ENCODE measurements around the gene CCDC78. TPM values are rescaled to one million over a fixed set of nuclear protein-coding genes. Genes with fewer than 3 reads are reported as not detected.

CCDC78 gene
- polyA plus RNA-seq, 1 donor = 1.4 TPM

DNA sequence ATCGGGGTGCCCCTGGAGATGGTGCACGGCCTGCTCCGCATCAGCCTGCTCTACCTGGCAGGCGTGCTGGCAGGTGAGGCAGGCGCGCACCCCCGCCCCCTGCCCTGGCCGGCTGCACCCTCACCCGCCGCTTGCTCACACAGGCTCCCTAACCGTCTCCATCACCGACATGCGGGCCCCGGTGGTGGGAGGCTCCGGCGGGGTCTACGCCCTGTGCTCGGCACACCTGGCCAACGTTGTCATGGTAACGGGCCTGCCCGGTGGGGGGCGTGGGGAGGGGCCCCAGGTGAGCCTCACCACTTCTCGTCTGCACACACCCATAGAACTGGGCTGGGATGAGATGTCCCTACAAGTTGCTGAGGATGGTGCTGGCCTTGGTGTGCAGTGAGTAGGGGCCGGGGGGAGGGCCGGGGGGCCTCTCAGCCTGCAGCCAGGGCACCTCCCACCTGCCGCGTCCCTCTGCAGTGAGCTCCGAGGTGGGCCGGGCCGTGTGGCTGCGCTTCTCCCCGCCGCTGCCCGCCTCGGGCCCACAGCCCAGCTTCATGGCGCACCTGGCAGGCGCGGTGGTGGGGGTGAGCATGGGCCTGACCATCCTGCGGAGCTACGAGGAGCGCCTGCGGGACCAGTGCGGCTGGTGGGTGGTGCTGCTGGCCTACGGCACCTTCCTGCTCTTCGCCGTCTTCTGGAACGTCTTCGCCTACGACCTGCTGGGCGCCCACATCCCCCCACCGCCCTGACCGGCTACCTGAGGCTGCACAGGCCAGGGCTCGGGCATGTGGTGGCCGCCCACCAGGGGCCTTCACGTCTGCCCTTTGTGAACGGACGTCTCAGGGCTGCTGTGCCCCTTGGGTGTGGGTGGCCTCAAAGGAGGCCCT is 48.7 kb downstream of the CCDC78 start:
- DNase-seq = no peak

GRCh38 chr16:676913-677312 is 49.3 kb downstream of the CCDC78 start:
- DNase-seq = no peak

- no peak for DNase-seq
Measured at GRCh38 chr16:676565-676902, 49.7 kb downstream of the CCDC78 start.

GRCh38 chr16:675884-676564 is 50.2 kb downstream of the CCDC78 start:
- no peak for DNase-seq

DNA sequence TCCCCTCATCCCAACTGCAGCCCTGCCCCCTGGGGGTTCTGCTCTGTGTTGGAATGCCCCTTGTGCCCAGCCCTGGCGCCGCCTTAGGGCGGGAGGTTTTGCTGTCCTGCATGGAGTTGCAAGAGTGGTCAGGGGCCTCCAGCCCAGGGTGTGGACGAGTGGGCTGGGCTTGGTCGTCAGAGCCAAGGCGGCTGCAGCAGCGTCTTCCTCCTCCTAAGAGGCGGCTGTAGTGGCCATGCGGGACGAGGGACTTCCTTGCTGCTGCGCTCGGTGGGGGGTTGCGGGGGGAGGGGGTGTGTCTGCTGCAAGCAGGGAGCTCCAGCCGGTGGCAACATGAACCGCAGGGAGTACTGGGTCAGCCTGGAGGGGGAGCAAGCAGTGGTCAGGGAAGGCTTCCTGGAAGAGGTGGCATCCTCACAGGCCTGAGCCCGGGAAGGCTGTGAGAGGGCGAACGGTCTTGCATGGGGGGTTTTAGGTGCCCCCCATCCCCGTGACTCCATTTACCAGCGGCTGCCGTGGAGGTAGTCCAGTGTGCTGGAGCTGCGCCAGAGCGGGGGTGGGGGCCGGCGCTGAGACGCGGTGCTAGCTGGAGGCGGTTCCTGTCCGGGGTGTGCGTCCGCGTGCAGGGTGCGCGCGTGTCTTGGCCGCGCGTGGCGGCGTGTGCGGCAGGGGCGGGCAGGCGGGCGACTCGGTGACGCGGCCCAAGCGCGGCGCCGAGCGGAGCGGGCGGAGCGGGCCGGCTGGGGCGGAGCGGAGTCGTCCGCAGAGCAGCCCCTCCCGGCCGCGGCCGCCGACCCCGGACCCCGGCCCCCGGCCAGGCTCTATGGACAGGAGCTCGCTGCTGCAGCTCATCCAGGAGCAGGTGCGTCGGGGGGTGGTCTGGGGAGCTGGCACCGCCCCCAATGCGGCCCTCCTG is 51.0 kb downstream of the CCDC78 start, which contains the start of gene RHBDL1:
Gene RHBDL1, plus strand, starts transcription at position 704 of the 916 bp plus-strand sequence. Its CDS starts 120 bp downstream, at position 824.
- DNase-seq = no peak

- no peak for DNase-seq
Measured at GRCh38 chr16:674214-674881, 51.9 kb downstream of the CCDC78 start.

- DNase-seq = no peak
Measured at GRCh38 chr16:673399-673991, 52.7 kb downstream of the CCDC78 start.

- DNase-seq = no peak
Measured at GRCh38 chr16:672851-673250, 53.4 kb downstream of the CCDC78 start.

Other genes starting within 250 kb of the CCDC78 start
- 31.7 TPM for gene CAPN15, start 198.7 kb downstream of the CCDC78 start, polyA plus RNA-seq (ENCODE audit: insufficient read length)
- 0.14 TPM for gene PRR35, start 166.0 kb downstream of the CCDC78 start, polyA plus RNA-seq (ENCODE audit: insufficient read length)
- 1.4 TPM for gene NHLRC4, start 159.4 kb downstream of the CCDC78 start, polyA plus RNA-seq (ENCODE audit: insufficient read length)
- 21.3 TPM for gene PIGQ, start 156.5 kb downstream of the CCDC78 start, polyA plus RNA-seq (ENCODE audit: insufficient read length)
- 15.4 TPM for gene RAB40C, start 136.4 kb downstream of the CCDC78 start, polyA plus RNA-seq (ENCODE audit: insufficient read length)
- 0.80 TPM for gene WFIKKN1, start 95.5 kb downstream of the CCDC78 start, polyA plus RNA-seq (ENCODE audit: insufficient read length)
- 47.8 TPM for gene METTL26, start 90.1 kb downstream of the CCDC78 start, polyA plus RNA-seq (ENCODE audit: insufficient read length)
- 17.6 TPM for gene MCRIP2, start 84.6 kb downstream of the CCDC78 start, polyA plus RNA-seq (ENCODE audit: insufficient read length)
- gene WDR90, start 77.1 kb downstream of the CCDC78 start, polyA plus RNA-seq (ENCODE audit: insufficient read length) = 16.9 TPM
- 68.7 TPM for gene RHOT2, start 58.3 kb downstream of the CCDC78 start, polyA plus RNA-seq (ENCODE audit: insufficient read length)
- gene RHBDL1, start 50.8 kb downstream of the CCDC78 start, polyA plus RNA-seq (ENCODE audit: insufficient read length) = 1.8 TPM
- 94.0 TPM for gene STUB1, start 46.0 kb downstream of the CCDC78 start, polyA plus RNA-seq (ENCODE audit: insufficient read length)
- 33.9 TPM for gene JMJD8, start 42.1 kb downstream of the CCDC78 start, polyA plus RNA-seq (ENCODE audit: insufficient read length)
- gene WDR24, start 36.0 kb downstream of the CCDC78 start, polyA plus RNA-seq (ENCODE audit: insufficient read length) = 9.6 TPM
- 0.52 TPM for gene FBXL16, start 20.6 kb downstream of the CCDC78 start, polyA plus RNA-seq (ENCODE audit: insufficient read length)
- gene METRN, start 11.3 kb downstream of the CCDC78 start, polyA plus RNA-seq (ENCODE audit: insufficient read length) = 29.2 TPM
- gene ANTKMT, start 5.3 kb downstream of the CCDC78 start, polyA plus RNA-seq (ENCODE audit: insufficient read length) = 15.2 TPM
- gene HAGHL, start 663 bp upstream of the CCDC78 start, polyA plus RNA-seq (ENCODE audit: insufficient read length) = 3.0 TPM
- 17.1 TPM for gene CIAO3, start 14.6 kb upstream of the CCDC78 start, polyA plus RNA-seq (ENCODE audit: insufficient read length)
- 0.97 TPM for gene MSLN, start 34.3 kb upstream of the CCDC78 start, polyA plus RNA-seq (ENCODE audit: insufficient read length)
- gene RPUSD1, start 61.9 kb upstream of the CCDC78 start, polyA plus RNA-seq (ENCODE audit: insufficient read length) = 13.5 TPM
- 15.7 TPM for gene CHTF18, start 62.2 kb upstream of the CCDC78 start, polyA plus RNA-seq (ENCODE audit: insufficient read length)
- gene GNG13, start 74.3 kb upstream of the CCDC78 start, polyA plus RNA-seq (ENCODE audit: insufficient read length) = not detected
- 13.9 TPM for gene LMF1, start 244.5 kb upstream of the CCDC78 start, polyA plus RNA-seq (ENCODE audit: insufficient read length)

Data from hindlimb muscle (tissue), 1 donor.